HG02840 (cell line): ENCODE data around the gene LAMA3.

Experiments used
- ATAC-seq: cut with Tn5 transposase; IDR thresholded peaks from one replicate; pipeline ENCODE4 v1.9.1; 2021; ENCODE audit warnings: mild to moderate bottlenecking, moderate library complexity, moderate number of reproducible peaks; ENCODE audit not compliant: unreplicated experiment, low FRiP score

Gene LAMA3

GRCh38 chr18:23842305-23842704 lies 153.1 kb downstream of the LAMA3 start:
- ATAC-seq, result no peak

GRCh38 chr18:23844991-23845680 lies 155.9 kb downstream of the LAMA3 start:
- ATAC-seq, result no peak

GRCh38 chr18:23845988-23846630 lies 156.9 kb downstream of the LAMA3 start:
- no peak for ATAC-seq

- no peak for ATAC-seq
Observed at GRCh38 chr18:23847321-23847986, 158.2 kb downstream of the LAMA3 start.

GRCh38 chr18:23849141-23849540 lies 159.9 kb downstream of the LAMA3 start:
- no peak for ATAC-seq

GRCh38 chr18:23850215-23850614 lies 161.0 kb downstream of the LAMA3 start:
- ATAC-seq, result no peak

- no peak for ATAC-seq
Observed at GRCh38 chr18:23851470-23852002, 162.3 kb downstream of the LAMA3 start.

GRCh38 chr18:23852236-23853045 lies 163.2 kb downstream of the LAMA3 start:
- no peak for ATAC-seq

GRCh38 chr18:23853448-23854195 lies 164.4 kb downstream of the LAMA3 start:
- no peak for ATAC-seq

GRCh38 chr18:23855721-23856120 lies 166.5 kb downstream of the LAMA3 start:
- no peak for ATAC-seq

- no peak for ATAC-seq
Observed at GRCh38 chr18:23856466-23857163, 167.4 kb downstream of the LAMA3 start.

- no peak for ATAC-seq
Observed at GRCh38 chr18:23857164-23857552, 167.9 kb downstream of the LAMA3 start.

- no peak for ATAC-seq
Observed at GRCh38 chr18:23857756-23858155, 168.5 kb downstream of the LAMA3 start.

- no peak for ATAC-seq
Observed at GRCh38 chr18:23859466-23860336, 170.4 kb downstream of the LAMA3 start.

GRCh38 chr18:23861326-23861725 lies 172.1 kb downstream of the LAMA3 start:
- no peak for ATAC-seq

- no peak for ATAC-seq
Observed at GRCh38 chr18:23861805-23862470, 172.7 kb downstream of the LAMA3 start.

GRCh38 chr18:23864624-23865023 lies 175.4 kb downstream of the LAMA3 start:
- no peak for ATAC-seq

- ATAC-seq, result no peak
Observed at GRCh38 chr18:23867006-23867405, 177.8 kb downstream of the LAMA3 start.
